Activated CD4-positive, alpha-beta memory T cell treated with anti-CD3 and anti-CD28 coated beads for 36 hours (primary cell): ENCODE measurements around the gene MDK. TPM values are rescaled to one million over a fixed set of nuclear protein-coding genes. Genes with fewer than 3 reads are reported as not detected.

Source experiments
- CTCF ChIA-PET: fragments of 350-600 bp; sonication (Branson Sonifier 250); formaldehyde crosslinking; loops from one replicate; lab custom pipeline; 2021; ENCODE audit warnings: antibody characterized with exemption, inconsistent platforms; lab: Charles Lee
- POLR2A ChIA-PET: fragments of 350-600 bp; sonication (Branson Sonifier 250); formaldehyde crosslinking; loops from one replicate; lab custom pipeline; 2021; ENCODE audit warnings: antibody characterized with exemption; lab: Charles Lee
- DNase-seq: peaks from one replicate; pipeline ENCODE4 v3.0.0-alpha.2; 2020
- H3K27ac Mint-ChIP-seq: one replicate; pipeline ENCODE4 v1.8.0; 2021; ENCODE audit warnings: mixed read lengths
- H3K27me3 Mint-ChIP-seq: one replicate; pipeline ENCODE4 v1.8.0; 2021; ENCODE audit warnings: mixed read lengths
- H3K36me3 Mint-ChIP-seq: one replicate; pipeline ENCODE4 v1.8.0; 2021; ENCODE audit warnings: mixed read lengths
- H3K4me1 Mint-ChIP-seq: one replicate; pipeline ENCODE4 v1.8.0; 2021; ENCODE audit warnings: low read depth, mixed read lengths
- H3K4me3 Mint-ChIP-seq: one replicate; pipeline ENCODE4 v1.8.0; 2021; ENCODE audit warnings: mild to moderate bottlenecking, mixed read lengths
- H3K9me3 Mint-ChIP-seq: one replicate; pipeline ENCODE4 v1.8.0; 2021; ENCODE audit warnings: mixed read lengths
- intact Hi-C: fragments of 100-400 bp; cut with micrococcal nuclease; formaldehyde crosslinking; loops from one replicate; pipeline ENCODE4 v1.15.1; 2023
- total RNA-seq, 2 experiments: library from RNA; stranded (reverse); gene quantifications; one replicate each; pipeline ENCODE4 v1.2.3, GENCODE V29; 2021

Gene MDK
- 1 to 10 TPM; 5.9 to 7.0 TPM for total RNA-seq

DNA sequence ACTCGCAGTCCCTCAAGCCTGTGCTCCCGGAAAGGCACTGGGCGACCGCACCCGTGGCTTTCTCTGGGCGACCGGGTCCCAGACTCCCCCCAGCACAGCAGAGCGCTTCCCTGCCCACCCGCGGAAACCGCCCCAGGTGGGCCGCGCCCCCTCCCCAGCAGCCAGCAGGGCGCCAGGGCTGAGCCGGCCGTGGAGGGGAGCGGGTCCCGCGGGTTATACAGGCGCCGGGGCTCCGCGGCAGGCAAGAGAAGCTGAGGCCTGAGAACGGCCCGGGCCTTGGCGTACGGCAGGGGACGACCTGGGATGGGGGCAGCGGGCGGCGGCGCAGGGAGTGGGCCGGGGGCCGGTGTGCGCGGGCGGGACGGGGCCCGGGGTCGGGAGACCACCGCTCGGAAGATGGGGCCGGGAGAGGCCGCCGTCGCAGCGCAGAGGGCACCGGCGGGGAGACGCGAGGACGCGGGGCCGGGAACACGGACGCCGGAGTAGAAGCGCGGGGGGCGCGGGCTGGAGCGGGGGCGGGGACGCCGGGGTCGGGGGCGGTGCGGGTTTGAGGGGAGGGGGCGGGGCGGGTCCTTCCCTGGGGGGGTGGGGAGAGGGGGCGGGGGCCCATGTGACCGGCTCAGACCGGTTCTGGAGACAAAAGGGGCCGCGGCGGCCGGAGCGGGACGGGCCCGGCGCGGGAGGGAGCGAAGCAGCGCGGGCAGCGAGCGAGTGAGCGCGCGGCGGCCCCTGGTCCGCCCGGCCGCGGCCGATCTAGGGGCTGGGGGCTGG, at the start of gene MDK:
Gene MDK, plus strand, starts transcription at position 622 of the 771 bp plus-strand sequence. CDS start 389 bp downstream, outside the sequence.
- peak; percentile 24 for DNase-seq
- Mint-ChIP-seq H3K4me3 (peak within 1 kb of the TSS; percentile 74), H3K9me3 (no peaks in the 10 kb centered on the region), H3K27me3 (peaks cover 23% of the 10 kb centered on the region), H3K36me3 (peaks cover 20% of the 10 kb centered on the region), H3K4me1 (peaks cover 8% of the 10 kb centered on the region), H3K27ac (peak within 1 kb of the TSS; percentile 45)
- POLR2A ChIA-PET: interaction anchor here (1.1 kb wide), 2 partner anchors 11 to 32 kb away, joined by 3 read pairs; partner anchors contain the start of gene CHRM4
- CTCF ChIA-PET: interaction anchor here (1.0 kb wide), 1 partner anchor 32 kb away, joined by 4 read pairs; no protein-coding TSS in a partner anchor
- intact Hi-C loops: loop anchor here (2.0 kb wide), 1 partner anchor 20 kb away; no protein-coding TSS in a partner anchor

DNA sequence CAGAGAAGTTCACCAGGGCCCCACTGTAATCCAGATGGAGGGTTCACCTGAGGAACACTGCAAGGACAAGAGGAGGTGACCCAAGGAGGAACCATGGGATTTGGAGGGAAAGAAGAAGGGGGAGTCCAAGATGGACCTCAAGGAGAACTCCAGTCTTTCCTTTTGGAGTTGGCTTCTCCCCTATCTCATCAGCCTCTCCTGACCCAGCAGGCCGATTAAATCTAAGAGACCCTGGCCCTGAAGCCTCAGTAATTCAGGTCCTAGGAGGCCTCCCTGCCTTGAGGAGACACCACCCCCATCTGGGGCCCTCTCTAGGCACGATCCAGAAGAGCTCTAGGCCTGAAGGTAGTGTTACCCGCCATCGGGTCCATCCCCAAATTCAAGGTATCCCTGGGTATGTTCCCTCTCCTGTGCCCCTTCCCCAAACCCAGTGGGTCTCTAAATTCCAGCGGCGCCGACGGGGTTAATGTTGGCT, 49.3 kb upstream of the MDK start:
- no peaks in the 10 kb centered on the region for H3K36me3 Mint-ChIP-seq
- ChIA-PET POLR2A (interaction anchor here (0.8 to 2.0 kb wide), 4 partner anchors 8 to 89 kb away, joined by 3 to 5 read pairs (median 4); no protein-coding TSS in a partner anchor), CTCF (interaction anchor here (0.8 to 7.6 kb wide), 10 partner anchors 12 to 94 kb away, joined by 3 to 52 read pairs (median 6); partner anchors contain the start of gene DGKZ)
- H3K4me1 Mint-ChIP-seq: peaks cover 66% of the 10 kb centered on the region
- no peak for DNase-seq
- no peaks in the 10 kb centered on the region for H3K9me3 Mint-ChIP-seq
- intact Hi-C loops: no loop called here
- H3K27ac Mint-ChIP-seq: peak overlapping the region; percentile 8
- H3K27me3 Mint-ChIP-seq: no peaks in the 10 kb centered on the region
- H3K4me3 Mint-ChIP-seq: peak overlapping the region; percentile 59

DNA sequence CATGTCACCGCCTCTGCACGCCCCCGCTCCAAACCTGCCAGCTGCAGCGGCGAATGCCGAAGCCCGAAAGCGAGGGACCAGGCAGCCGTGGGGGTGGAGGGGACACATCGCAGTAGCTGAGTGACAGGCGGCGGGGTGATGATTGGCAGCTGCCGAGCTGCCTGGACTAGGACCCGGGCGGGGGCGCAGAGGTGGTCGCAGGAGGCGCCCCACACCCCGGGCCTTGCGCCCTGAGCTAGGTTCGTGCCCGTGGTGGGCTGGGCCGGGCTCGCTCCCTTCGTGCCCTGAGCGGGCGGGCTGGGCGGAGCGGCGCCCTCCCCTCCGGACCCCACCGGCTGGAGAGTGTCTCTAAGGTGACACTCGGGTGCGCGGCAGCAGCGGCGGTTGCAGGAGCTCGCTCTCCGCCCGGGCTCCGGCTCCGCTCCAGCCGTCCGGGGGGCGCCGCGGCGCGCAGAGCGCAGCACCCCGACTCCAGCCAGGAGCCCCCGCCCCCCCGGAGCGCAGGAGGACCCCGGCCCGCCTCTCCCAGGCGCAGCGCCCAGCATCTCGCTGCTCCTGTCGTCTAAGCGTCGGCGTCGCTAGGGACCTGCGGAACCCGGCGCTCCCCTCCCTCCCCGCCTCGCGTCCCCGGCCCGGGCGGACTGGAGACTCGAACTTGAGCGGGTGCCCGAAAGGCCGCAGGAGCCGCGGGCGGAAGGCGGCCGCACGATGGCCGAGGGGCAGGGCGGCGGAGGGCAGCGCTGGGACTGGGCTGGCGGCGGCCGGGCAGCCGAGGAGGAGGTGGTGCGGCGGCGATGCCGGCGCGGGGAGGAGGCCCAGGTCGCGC, 48.7 kb upstream of the MDK start:
- Mint-ChIP-seq H3K27ac (peak overlapping the region; percentile 8), H3K36me3 (no peaks in the 10 kb centered on the region), H3K27me3 (no peaks in the 10 kb centered on the region), H3K9me3 (no peaks in the 10 kb centered on the region), H3K4me3 (peak overlapping the region; percentile 73), H3K4me1 (peaks cover 67% of the 10 kb centered on the region)
- intact Hi-C loops: no loop called here
- ChIA-PET POLR2A (interaction anchor here (0.8 to 2.0 kb wide), 4 partner anchors 8 to 89 kb away, joined by 3 to 5 read pairs (median 4); no protein-coding TSS in a partner anchor), CTCF (interaction anchor here (0.6 to 7.6 kb wide), 12 partner anchors 12 to 1471 kb away, joined by 3 to 52 read pairs (median 6); partner anchors contain the start of gene DGKZ)
- DNase-seq: peak; percentile 64

- DNase-seq: peak; percentile 48
- Mint-ChIP-seq H3K9me3 (no peaks in the 10 kb centered on the region), H3K27ac (no peak overlapping the region), H3K36me3 (no peaks in the 10 kb centered on the region), H3K4me1 (peaks cover 69% of the 10 kb centered on the region), H3K4me3 (peak overlapping the region; percentile 73), H3K27me3 (no peaks in the 10 kb centered on the region)
- intact Hi-C loops: no loop called here
- POLR2A ChIA-PET: interaction anchor here (2.0 kb wide), 1 partner anchor 90 kb away, joined by 5 read pairs; no protein-coding TSS in a partner anchor
- CTCF ChIA-PET: interaction anchor here (0.6 to 7.6 kb wide), 7 partner anchors 11 to 1471 kb away, joined by 3 to 52 read pairs (median 6); partner anchors contain the start of gene DGKZ
These were observed 48.0 kb upstream of the MDK start for GRCh38 chr11:46333394-46333947.

- Mint-ChIP-seq H3K4me3 (peak overlapping the region; percentile 73), H3K36me3 (no peaks in the 10 kb centered on the region), H3K4me1 (peaks cover 75% of the 10 kb centered on the region), H3K27ac (no peak overlapping the region), H3K27me3 (no peaks in the 10 kb centered on the region), H3K9me3 (no peaks in the 10 kb centered on the region)
- DNase-seq: no peak
- intact Hi-C loops: no loop called here
- ChIA-PET POLR2A (no interaction called here), CTCF (interaction anchor here (1.1 to 7.6 kb wide), 4 partner anchors 10 to 96 kb away, joined by 4 to 52 read pairs (median 8); partner anchors contain the start of gene DGKZ)
These were observed 47.3 kb upstream of the MDK start for GRCh38 chr11:46334211-46334610.

GRCh38 chr11:46335271-46335670, 46.2 kb upstream of the MDK start:
- H3K36me3 Mint-ChIP-seq: no peaks in the 10 kb centered on the region
- intact Hi-C loops: no loop called here
- peaks cover 70% of the 10 kb centered on the region for H3K4me1 Mint-ChIP-seq
- POLR2A ChIA-PET: no interaction called here
- no peaks in the 10 kb centered on the region for H3K9me3 Mint-ChIP-seq
- no peaks in the 10 kb centered on the region for H3K27me3 Mint-ChIP-seq
- no peak for DNase-seq
- H3K27ac Mint-ChIP-seq: no peak overlapping the region
- CTCF ChIA-PET: interaction anchor here (1.1 to 7.6 kb wide), 3 partner anchors 9 to 26 kb away, joined by 3 to 52 read pairs (median 4); partner anchors contain the start of gene DGKZ
- no peak overlapping the region for H3K4me3 Mint-ChIP-seq

GRCh38 chr11:46335890-46336562, 45.4 kb upstream of the MDK start:
- ChIA-PET POLR2A (no interaction called here), CTCF (interaction anchor here (0.9 to 7.6 kb wide), 3 partner anchors 9 to 97 kb away, joined by 3 to 52 read pairs (median 3); partner anchors contain the start of gene DGKZ)
- Mint-ChIP-seq H3K36me3 (no peaks in the 10 kb centered on the region), H3K27me3 (no peaks in the 10 kb centered on the region), H3K4me3 (no peak overlapping the region), H3K9me3 (no peaks in the 10 kb centered on the region), H3K27ac (peak overlapping the region; percentile 50), H3K4me1 (peaks cover 63% of the 10 kb centered on the region)
- DNase-seq: no peak
- intact Hi-C loops: no loop called here

GRCh38 chr11:46336563-46337180, 44.8 kb upstream of the MDK start:
- ChIA-PET CTCF (interaction anchor here (0.9 to 7.6 kb wide), 2 partner anchors 8 to 98 kb away, joined by 3 to 52 read pairs; partner anchors contain the start of gene DGKZ), POLR2A (no interaction called here)
- Mint-ChIP-seq H3K4me1 (peaks cover 63% of the 10 kb centered on the region), H3K36me3 (no peaks in the 10 kb centered on the region), H3K4me3 (no peak overlapping the region), H3K9me3 (no peaks in the 10 kb centered on the region), H3K27ac (no peak overlapping the region), H3K27me3 (no peaks in the 10 kb centered on the region)
- intact Hi-C loops: no loop called here
- DNase-seq: no peak

GRCh38 chr11:46337626-46338345, 43.7 kb upstream of the MDK start:
- Mint-ChIP-seq H3K36me3 (no peaks in the 10 kb centered on the region), H3K9me3 (no peaks in the 10 kb centered on the region), H3K27me3 (no peaks in the 10 kb centered on the region), H3K4me1 (peaks cover 66% of the 10 kb centered on the region), H3K4me3 (no peak overlapping the region), H3K27ac (no peak overlapping the region)
- DNase-seq: no peak
- intact Hi-C loops: no loop called here
- CTCF ChIA-PET: no interaction called here
- POLR2A ChIA-PET: no interaction called here

DNA sequence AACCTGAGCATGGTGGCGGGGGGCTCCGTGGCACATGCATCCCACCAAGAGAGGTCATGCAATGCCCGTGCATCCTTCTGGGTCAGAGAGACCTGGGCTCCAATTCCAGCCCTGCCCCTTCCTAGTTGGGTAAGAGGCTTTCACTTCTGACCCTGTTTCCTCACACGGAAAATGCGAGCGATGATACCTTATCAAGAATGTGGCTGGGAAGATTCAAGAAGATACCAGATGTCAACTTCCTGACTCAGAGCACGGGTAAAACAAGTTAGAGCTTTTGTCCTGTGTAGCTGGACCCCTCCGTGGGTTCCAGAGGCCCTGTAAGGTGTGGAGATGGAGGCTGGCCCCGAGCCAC, 42.9 kb upstream of the MDK start:
- ChIA-PET POLR2A (no interaction called here), CTCF (interaction anchor here (1.0 kb wide), 1 partner anchor 29 kb away, joined by 3 read pairs; no protein-coding TSS in a partner anchor)
- Mint-ChIP-seq H3K9me3 (no peaks in the 10 kb centered on the region), H3K4me3 (no peak overlapping the region), H3K4me1 (peaks cover 69% of the 10 kb centered on the region), H3K36me3 (no peaks in the 10 kb centered on the region), H3K27me3 (no peaks in the 10 kb centered on the region), H3K27ac (no peak overlapping the region)
- no peak for DNase-seq
- intact Hi-C loops: no loop called here
